Measurements from ENCODE around the gene PIK3R4.

PIK3R4 gene

DNA sequence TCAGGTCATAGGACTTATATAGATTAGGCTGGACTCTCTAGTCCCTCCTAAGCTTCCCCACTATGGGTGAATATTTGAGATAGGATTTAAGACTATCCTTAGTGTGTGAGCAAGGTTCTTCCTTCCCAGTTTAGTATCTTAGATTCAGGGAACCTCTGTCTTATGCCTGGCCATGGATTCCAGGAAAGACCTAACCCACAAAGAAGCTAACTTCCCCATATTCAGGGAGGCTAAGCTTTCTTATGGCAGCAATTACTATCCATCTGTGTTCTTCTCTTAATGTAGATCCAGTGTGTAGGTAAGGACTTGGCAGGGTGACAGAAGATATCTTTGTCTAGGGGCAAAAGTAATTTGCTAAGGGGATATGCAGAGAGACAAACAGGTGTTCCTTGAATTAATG lies 25.5 kb upstream of the PIK3R4 start:
- H3K4me3 ChIP-seq (ENCODE audit: low read length in 2 of 2), result no peak overlapping the region
- no peaks in the 10 kb centered on the region for H3K36me3 ChIP-seq (ENCODE audit: control insufficient read depth in 2 of 2, insufficient read depth in 2 of 2, low read length in 2 of 2)
- H3K27ac ChIP-seq (ENCODE audit: low read depth in 2 of 2, low read length in 2 of 2), result no peak overlapping the region
- H3K9ac ChIP-seq (ENCODE audit: low read depth in 1 of 2, low read length in 2 of 2), result no peak overlapping the region
- no peaks in the 10 kb centered on the region for H3K4me1 ChIP-seq (ENCODE audit: control insufficient read depth in 2 of 2, insufficient read depth in 2 of 2, low read length in 2 of 2)
- H3K27me3 ChIP-seq (ENCODE audit: control insufficient read depth in 2 of 2, insufficient read depth in 2 of 2, low read length in 2 of 2), result no peaks in the 10 kb centered on the region
- no peaks in the 10 kb centered on the region for H3K9me3 ChIP-seq (ENCODE audit: control insufficient read depth in 2 of 2, low read length in 2 of 2)

DNA sequence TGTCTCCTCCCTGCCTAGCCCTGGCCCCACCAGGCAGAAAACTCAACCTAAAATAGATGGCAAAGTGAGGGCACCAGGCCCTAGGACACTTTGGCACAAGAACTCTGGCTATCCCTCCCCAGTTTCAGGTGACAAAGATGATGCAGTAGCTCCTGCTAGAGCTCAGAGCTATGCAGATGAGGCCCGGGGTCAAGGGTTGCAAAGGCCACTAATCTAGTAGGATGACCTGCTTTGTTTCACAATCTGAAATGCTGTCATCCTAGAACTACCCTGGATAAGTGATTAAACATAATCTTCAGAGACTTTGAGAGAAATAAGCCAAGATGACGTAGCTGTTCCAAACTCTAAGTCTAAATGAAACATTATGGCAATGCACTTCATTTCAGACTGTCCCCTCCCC lies 24.0 kb upstream of the PIK3R4 start:
- Histone ChIP-seq H3K4me3 (ENCODE audit: low read length in 2 of 2) (no peak overlapping the region), H3K27me3 (ENCODE audit: control insufficient read depth in 2 of 2, insufficient read depth in 2 of 2, low read length in 2 of 2) (no peaks in the 10 kb centered on the region), H3K4me1 (ENCODE audit: control insufficient read depth in 2 of 2, insufficient read depth in 2 of 2, low read length in 2 of 2) (no peaks in the 10 kb centered on the region), H3K9ac (ENCODE audit: low read depth in 1 of 2, low read length in 2 of 2) (no peak overlapping the region), H3K36me3 (ENCODE audit: control insufficient read depth in 2 of 2, insufficient read depth in 2 of 2, low read length in 2 of 2) (no peaks in the 10 kb centered on the region), H3K9me3 (ENCODE audit: control insufficient read depth in 2 of 2, low read length in 2 of 2) (no peaks in the 10 kb centered on the region), H3K27ac (ENCODE audit: low read depth in 2 of 2, low read length in 2 of 2) (no peak overlapping the region)

DNA sequence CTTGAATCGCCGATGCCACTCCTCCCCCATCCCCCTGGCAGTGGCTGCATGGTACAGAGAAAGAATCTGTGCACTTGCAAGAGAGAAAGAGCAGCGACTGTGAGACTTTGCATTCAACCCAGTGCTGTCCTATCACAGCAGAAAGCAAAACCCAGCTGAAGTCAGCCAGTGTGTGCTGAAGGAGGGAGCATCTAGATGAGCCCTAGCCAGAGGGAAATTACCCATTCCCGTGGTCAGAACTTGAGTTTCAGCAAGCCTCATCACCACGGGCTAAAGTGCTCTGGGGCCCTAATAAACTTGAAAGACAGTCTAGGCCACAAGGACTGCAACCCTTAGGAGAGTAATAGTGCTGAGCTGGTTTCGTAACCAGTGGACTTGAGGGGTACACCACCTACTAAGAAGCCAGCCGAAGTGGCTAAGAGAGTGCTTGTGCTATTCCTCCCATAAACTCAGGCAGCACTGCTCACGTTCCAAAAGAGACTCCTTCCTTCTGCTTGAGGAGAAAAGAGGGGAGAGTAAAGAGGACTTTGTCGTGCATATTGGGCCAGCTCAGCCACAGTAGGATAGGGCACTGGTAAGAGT lies 15.2 kb upstream of the PIK3R4 start:
- H3K27me3 ChIP-seq (ENCODE audit: control insufficient read depth in 2 of 2, insufficient read depth in 2 of 2, low read length in 2 of 2), result no peaks in the 10 kb centered on the region

DNA sequence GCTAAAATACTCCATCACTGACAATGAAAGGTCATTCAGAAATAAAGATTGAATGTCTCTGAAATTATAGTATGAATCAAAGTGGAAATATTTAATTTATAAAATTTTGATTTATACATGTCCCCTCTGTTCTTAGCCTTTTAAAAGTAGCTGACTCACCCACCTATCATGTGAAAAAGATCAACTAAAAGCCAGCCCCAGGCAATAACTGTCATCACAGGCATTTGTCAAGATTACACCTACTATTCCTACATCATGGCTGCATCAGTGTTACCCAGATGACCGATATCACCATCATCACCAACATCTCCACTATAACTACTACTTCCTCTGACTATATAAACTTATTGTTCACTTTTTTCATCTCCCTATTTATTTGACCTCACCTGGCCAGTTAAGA lies 14.3 kb upstream of the PIK3R4 start:
- H3K27me3 ChIP-seq (ENCODE audit: control insufficient read depth in 2 of 2, insufficient read depth in 2 of 2, low read length in 2 of 2), result no peaks in the 10 kb centered on the region
- H3K9me3 ChIP-seq (ENCODE audit: control insufficient read depth in 2 of 2, low read length in 2 of 2), result no peaks in the 10 kb centered on the region
- no peak overlapping the region for H3K4me3 ChIP-seq (ENCODE audit: low read length in 2 of 2)
- no peaks in the 10 kb centered on the region for H3K4me1 ChIP-seq (ENCODE audit: control insufficient read depth in 2 of 2, insufficient read depth in 2 of 2, low read length in 2 of 2)
- no peak overlapping the region for H3K27ac ChIP-seq (ENCODE audit: low read depth in 2 of 2, low read length in 2 of 2)
- no peak overlapping the region for H3K9ac ChIP-seq (ENCODE audit: low read depth in 1 of 2, low read length in 2 of 2)
- H3K36me3 ChIP-seq (ENCODE audit: control insufficient read depth in 2 of 2, insufficient read depth in 2 of 2, low read length in 2 of 2), result no peaks in the 10 kb centered on the region

More for the DNA sequence above, 15.2 kb upstream of the PIK3R4 start:
- H3K4me1 ChIP-seq (ENCODE audit: control insufficient read depth in 2 of 2, insufficient read depth in 2 of 2, low read length in 2 of 2), result no peaks in the 10 kb centered on the region
- no peak overlapping the region for H3K9ac ChIP-seq (ENCODE audit: low read depth in 1 of 2, low read length in 2 of 2)
- no peak overlapping the region for H3K4me3 ChIP-seq (ENCODE audit: low read length in 2 of 2)
- no peaks in the 10 kb centered on the region for H3K9me3 ChIP-seq (ENCODE audit: control insufficient read depth in 2 of 2, low read length in 2 of 2)
- no peaks in the 10 kb centered on the region for H3K36me3 ChIP-seq (ENCODE audit: control insufficient read depth in 2 of 2, insufficient read depth in 2 of 2, low read length in 2 of 2)
- no peak overlapping the region for H3K27ac ChIP-seq (ENCODE audit: low read depth in 2 of 2, low read length in 2 of 2)

DNA sequence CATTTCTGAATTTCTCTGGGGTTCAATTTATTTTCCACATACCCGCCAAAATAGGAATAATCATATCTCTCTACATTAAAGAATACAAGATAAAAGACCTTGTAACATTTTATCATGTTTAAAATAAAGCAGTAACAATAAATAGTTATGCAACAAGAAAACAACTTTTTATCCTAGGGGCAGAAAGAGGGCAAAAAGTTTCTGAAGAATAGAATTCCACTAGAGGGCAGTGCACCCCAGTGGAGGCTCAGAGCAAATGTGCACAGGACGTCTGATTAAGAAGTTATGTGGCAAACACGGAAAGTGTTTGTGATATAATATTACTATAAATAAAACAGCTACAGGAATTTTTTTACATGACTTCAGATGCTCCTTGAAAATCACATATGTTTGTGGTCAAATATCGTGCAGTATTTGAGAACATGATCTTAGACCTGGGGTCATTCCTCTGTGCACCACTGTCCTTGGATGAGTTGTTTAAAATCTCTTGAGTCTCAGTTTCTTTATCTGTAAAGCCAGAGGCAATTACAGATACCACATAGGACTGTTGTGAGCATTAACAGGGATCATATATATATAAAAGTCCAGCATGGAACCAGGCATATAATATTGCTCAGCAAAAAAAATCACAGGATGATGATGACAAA lies 13.2 kb upstream of the PIK3R4 start:
- no peak overlapping the region for H3K9ac ChIP-seq (ENCODE audit: low read depth in 1 of 2, low read length in 2 of 2)
- no peaks in the 10 kb centered on the region for H3K4me1 ChIP-seq (ENCODE audit: control insufficient read depth in 2 of 2, insufficient read depth in 2 of 2, low read length in 2 of 2)
- H3K36me3 ChIP-seq (ENCODE audit: control insufficient read depth in 2 of 2, insufficient read depth in 2 of 2, low read length in 2 of 2), result no peaks in the 10 kb centered on the region
- no peaks in the 10 kb centered on the region for H3K9me3 ChIP-seq (ENCODE audit: control insufficient read depth in 2 of 2, low read length in 2 of 2)
- no peaks in the 10 kb centered on the region for H3K27me3 ChIP-seq (ENCODE audit: control insufficient read depth in 2 of 2, insufficient read depth in 2 of 2, low read length in 2 of 2)
- H3K27ac ChIP-seq (ENCODE audit: low read depth in 2 of 2, low read length in 2 of 2), result no peak overlapping the region
- H3K4me3 ChIP-seq (ENCODE audit: low read length in 2 of 2), result no peak overlapping the region

DNA sequence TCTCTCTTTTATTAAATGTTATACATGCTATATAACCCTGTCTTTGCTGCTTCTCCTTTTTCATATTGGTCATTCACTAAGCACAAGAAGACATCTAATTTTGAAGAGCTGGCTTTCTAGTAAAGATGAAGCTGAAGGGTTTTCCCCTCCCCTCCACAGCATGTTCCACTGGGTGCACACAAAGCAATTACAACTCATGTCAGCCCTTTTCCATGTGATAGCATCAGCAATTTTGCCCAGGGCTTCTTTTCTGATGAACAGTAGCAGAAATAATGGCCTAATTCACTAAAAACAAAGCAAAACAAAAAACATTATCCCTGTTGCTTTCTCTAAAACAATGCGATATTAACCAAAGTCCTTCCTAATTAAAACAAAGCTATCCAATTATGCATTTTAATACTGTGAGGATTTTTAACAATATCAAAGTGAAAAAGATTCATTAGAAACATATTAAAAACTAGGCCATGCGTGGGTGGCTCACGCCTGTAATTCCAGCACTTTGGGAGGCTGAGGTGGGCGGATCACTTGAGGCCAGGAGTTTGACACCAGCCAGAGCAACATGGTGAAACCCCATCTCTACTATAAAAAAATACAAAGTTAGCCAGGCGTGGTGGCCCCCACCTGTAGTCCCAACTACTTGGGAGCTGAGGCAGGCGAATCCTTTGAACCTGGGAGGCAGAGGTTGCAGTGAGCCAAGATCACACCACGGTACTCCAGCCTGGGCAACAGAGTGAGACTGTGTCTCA lies 12.2 kb upstream of the PIK3R4 start:
- Histone ChIP-seq H3K36me3 (ENCODE audit: control insufficient read depth in 2 of 2, insufficient read depth in 2 of 2, low read length in 2 of 2) (no peaks in the 10 kb centered on the region), H3K9ac (ENCODE audit: low read depth in 1 of 2, low read length in 2 of 2) (no peak overlapping the region), H3K27me3 (ENCODE audit: control insufficient read depth in 2 of 2, insufficient read depth in 2 of 2, low read length in 2 of 2) (no peaks in the 10 kb centered on the region), H3K27ac (ENCODE audit: low read depth in 2 of 2, low read length in 2 of 2) (no peak overlapping the region), H3K9me3 (ENCODE audit: control insufficient read depth in 2 of 2, low read length in 2 of 2) (no peaks in the 10 kb centered on the region), H3K4me3 (ENCODE audit: low read length in 2 of 2) (no peak overlapping the region), H3K4me1 (ENCODE audit: control insufficient read depth in 2 of 2, insufficient read depth in 2 of 2, low read length in 2 of 2) (no peaks in the 10 kb centered on the region)

DNA sequence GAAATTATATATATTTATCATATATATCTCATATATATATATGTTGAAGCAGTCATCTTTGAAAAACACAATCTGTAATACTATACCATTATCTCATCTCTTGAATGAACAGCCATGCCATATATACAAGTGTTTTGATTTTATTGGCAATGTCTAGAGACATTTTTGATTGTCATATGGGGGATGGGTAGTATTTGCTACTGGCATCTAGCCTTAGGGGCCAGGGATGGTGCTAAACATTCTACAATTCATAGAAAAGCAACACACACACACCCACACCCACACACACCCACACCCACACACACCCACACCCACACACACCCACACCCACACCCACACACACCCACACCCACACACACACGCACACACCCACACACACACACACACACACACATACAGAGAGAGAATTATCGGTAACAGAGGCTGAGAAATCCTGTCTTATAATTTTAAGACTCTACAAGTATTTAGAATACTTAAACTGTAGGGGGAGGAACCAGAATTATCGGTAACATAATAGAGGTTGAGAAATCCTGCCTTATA lies 11.1 kb upstream of the PIK3R4 start:
- Histone ChIP-seq H3K27me3 (ENCODE audit: control insufficient read depth in 2 of 2, insufficient read depth in 2 of 2, low read length in 2 of 2) (no peaks in the 10 kb centered on the region), H3K27ac (ENCODE audit: low read depth in 2 of 2, low read length in 2 of 2) (no peak overlapping the region), H3K9me3 (ENCODE audit: control insufficient read depth in 2 of 2, low read length in 2 of 2) (no peaks in the 10 kb centered on the region)

DNA sequence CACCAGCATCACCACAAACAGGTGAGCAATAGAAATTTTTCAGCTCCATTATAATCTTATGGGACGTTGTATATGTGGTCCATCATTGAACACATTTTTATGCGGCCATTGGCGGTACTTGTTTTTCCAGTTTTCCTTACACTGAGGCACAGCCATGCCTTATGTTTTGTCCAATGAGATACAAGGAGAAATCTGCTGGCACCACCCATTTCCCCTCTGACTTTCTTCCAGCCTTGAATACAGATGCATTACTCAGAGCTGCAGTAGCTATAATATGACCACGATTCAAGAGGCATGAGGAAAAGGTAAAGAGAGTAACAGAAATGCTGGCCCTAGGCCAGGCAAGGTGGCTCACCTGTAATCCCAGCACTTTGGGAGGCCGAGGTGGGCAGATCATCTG lies 9.0 kb upstream of the PIK3R4 start:
- Histone ChIP-seq H3K4me1 (ENCODE audit: control insufficient read depth in 2 of 2, insufficient read depth in 2 of 2, low read length in 2 of 2) (no peaks in the 10 kb centered on the region), H3K36me3 (ENCODE audit: control insufficient read depth in 2 of 2, insufficient read depth in 2 of 2, low read length in 2 of 2) (no peaks in the 10 kb centered on the region), H3K9ac (ENCODE audit: low read depth in 1 of 2, low read length in 2 of 2) (no peak overlapping the region), H3K9me3 (ENCODE audit: control insufficient read depth in 2 of 2, low read length in 2 of 2) (no peaks in the 10 kb centered on the region), H3K27ac (ENCODE audit: low read depth in 2 of 2, low read length in 2 of 2) (no peak overlapping the region), H3K4me3 (ENCODE audit: low read length in 2 of 2) (no peak overlapping the region), H3K27me3 (ENCODE audit: control insufficient read depth in 2 of 2, insufficient read depth in 2 of 2, low read length in 2 of 2) (no peaks in the 10 kb centered on the region)

More for the DNA sequence above, 11.1 kb upstream of the PIK3R4 start:
- H3K4me1 ChIP-seq (ENCODE audit: control insufficient read depth in 2 of 2, insufficient read depth in 2 of 2, low read length in 2 of 2), result no peaks in the 10 kb centered on the region
- no peak overlapping the region for H3K9ac ChIP-seq (ENCODE audit: low read depth in 1 of 2, low read length in 2 of 2)
- H3K4me3 ChIP-seq (ENCODE audit: low read length in 2 of 2), result no peak overlapping the region
- H3K36me3 ChIP-seq (ENCODE audit: control insufficient read depth in 2 of 2, insufficient read depth in 2 of 2, low read length in 2 of 2), result no peaks in the 10 kb centered on the region

DNA sequence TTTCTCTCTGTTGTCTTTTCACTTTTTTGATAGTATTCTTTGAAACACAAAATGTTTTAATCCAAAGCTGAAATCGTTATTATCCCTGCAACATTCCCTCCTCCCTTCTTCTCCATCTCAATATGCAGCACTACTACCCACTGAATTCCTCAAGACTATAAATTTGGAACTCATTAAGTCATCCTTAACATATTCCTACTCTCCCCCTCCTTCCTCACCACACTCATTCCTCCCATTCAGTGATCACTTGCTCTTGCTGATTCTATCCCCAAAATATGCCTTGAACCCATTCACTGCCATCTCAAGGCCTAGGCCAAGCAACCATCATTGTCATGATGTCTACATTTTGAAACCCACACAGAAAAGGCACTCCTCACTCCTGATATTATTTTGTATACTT lies 2.4 kb upstream of the PIK3R4 start:
- no peaks in the 10 kb centered on the region for H3K27me3 ChIP-seq (ENCODE audit: control insufficient read depth in 2 of 2, insufficient read depth in 2 of 2, low read length in 2 of 2)
- H3K27ac ChIP-seq (ENCODE audit: low read depth in 2 of 2, low read length in 2 of 2), result no peak overlapping the region
- H3K9me3 ChIP-seq (ENCODE audit: control insufficient read depth in 2 of 2, low read length in 2 of 2), result no peaks in the 10 kb centered on the region
- H3K4me3 ChIP-seq (ENCODE audit: low read length in 2 of 2), result no peak overlapping the region
- no peak overlapping the region for H3K9ac ChIP-seq (ENCODE audit: low read depth in 1 of 2, low read length in 2 of 2)
- H3K4me1 ChIP-seq (ENCODE audit: control insufficient read depth in 2 of 2, insufficient read depth in 2 of 2, low read length in 2 of 2), result peaks cover 3 to 9% of the 10 kb centered on the region in 2 donors
- H3K36me3 ChIP-seq (ENCODE audit: control insufficient read depth in 2 of 2, insufficient read depth in 2 of 2, low read length in 2 of 2), result peaks cover 4 to 10% of the 10 kb centered on the region in 2 donors

DNA sequence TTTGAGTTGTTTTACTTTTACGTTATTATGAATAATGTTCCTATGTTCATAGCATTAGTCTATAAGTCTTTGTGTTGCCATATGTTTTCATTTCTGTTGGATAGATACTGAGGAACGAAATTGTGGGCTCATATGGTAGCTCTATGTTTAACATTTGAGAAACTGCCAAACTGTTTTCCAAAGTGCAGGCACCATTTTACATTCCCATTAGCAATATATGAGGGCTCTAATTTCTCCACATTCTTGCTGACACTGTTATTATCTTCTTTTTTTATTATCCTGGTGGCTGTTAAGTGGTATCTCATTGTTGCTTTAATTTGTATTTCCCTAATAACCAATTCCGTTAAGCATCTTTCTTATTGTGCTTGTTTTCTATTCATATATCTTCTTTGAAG lies 1.8 kb upstream of the PIK3R4 start:
- no peaks in the 10 kb centered on the region for H3K9me3 ChIP-seq (ENCODE audit: control insufficient read depth in 2 of 2, low read length in 2 of 2)
- H3K4me1 ChIP-seq (ENCODE audit: control insufficient read depth in 2 of 2, insufficient read depth in 2 of 2, low read length in 2 of 2), result peaks cover 3 to 9% of the 10 kb centered on the region in 2 donors
- H3K9ac ChIP-seq (ENCODE audit: low read depth in 1 of 2, low read length in 2 of 2), result no peak overlapping the region
- no peak overlapping the region for H3K4me3 ChIP-seq (ENCODE audit: low read length in 2 of 2)
- H3K27me3 ChIP-seq (ENCODE audit: control insufficient read depth in 2 of 2, insufficient read depth in 2 of 2, low read length in 2 of 2), result no peaks in the 10 kb centered on the region
- H3K27ac ChIP-seq (ENCODE audit: low read depth in 2 of 2, low read length in 2 of 2), result no peak overlapping the region
- H3K36me3 ChIP-seq (ENCODE audit: control insufficient read depth in 2 of 2, insufficient read depth in 2 of 2, low read length in 2 of 2), result peaks cover 4 to 10% of the 10 kb centered on the region in 2 donors

Data from mucosa of rectum (tissue), 2 donors.